ENCODE results near the gene VPS13D.

The VPS13D gene

DNA sequence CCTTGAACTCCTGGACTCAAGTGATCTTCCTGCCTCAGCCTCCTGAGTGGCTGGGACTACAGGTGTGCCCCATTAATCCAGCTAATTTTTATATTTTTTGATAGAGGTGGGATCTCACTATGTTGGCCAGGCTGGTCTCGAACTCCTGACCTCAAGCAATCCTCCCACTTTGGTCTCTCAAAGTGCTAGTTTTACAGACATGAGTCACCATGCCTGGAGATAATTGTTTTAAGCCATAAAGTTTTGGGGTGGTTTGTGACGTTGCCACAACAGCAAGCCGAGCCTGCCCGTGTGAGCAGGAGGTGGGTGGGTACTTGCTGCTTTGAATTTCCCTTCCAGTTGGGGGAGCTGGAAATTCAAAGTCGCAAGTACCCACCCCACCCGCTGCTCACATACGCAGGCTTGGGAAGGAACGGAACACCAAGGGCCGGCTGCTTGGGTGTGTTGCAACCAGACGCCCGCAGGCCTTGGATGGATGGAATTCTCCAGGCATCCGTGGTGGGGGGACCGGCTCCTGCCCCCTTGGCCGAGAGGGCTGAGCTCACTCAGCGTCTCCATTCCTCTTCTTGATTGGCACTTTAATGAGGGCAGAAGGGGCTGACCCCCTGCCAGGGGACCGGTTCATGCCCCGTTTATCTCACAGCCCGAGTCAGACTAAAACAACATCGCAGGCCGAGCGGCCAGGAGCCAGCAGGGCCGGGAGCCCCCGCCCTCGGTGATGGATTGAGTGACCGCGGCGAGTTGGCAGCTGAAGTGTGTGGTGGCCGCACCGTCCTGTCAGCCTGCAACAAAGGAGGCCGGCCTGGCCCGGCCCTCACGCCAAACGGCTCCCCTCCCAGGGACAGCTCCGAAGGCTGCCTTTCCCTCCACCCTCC is 310.1 kb downstream of the VPS13D start:
- DNase-seq (ENCODE audit: low spot score), result peak; percentile 80

DNA sequence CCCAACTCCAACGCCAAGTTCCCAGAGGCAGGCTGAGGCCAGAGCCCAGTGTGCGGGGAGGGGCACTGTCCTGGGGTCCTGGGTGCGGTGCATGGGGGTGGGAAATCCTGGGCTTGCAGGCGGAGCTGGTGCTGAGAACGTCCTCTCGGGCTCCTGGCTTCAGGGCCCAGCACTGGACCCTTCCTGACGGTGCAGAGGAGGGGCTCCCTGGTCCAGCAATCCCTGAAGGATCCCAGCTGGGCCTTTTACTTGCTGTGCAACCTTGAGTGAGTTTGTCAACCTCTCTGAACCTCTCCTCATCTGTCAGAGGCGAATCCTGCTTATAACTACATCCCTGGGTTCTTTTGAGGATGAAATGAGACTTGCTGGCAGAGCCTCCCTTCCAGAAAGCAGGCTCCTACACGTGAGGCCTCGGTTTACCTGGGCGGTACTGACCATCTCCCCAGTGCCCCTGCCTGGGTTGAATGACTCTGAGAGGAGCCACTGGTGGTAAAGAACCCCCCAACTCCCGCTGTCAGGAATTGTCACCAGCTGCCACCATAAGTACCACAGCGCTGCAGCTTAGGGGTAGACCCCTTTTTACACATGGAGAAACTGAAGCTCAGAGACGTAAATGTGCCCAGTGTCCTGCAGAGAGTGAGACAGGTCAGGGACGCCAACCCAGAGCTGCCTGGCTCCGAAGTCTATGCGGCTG is 310.9 kb downstream of the VPS13D start:
- DNase-seq (ENCODE audit: low spot score), result no peak

DNA sequence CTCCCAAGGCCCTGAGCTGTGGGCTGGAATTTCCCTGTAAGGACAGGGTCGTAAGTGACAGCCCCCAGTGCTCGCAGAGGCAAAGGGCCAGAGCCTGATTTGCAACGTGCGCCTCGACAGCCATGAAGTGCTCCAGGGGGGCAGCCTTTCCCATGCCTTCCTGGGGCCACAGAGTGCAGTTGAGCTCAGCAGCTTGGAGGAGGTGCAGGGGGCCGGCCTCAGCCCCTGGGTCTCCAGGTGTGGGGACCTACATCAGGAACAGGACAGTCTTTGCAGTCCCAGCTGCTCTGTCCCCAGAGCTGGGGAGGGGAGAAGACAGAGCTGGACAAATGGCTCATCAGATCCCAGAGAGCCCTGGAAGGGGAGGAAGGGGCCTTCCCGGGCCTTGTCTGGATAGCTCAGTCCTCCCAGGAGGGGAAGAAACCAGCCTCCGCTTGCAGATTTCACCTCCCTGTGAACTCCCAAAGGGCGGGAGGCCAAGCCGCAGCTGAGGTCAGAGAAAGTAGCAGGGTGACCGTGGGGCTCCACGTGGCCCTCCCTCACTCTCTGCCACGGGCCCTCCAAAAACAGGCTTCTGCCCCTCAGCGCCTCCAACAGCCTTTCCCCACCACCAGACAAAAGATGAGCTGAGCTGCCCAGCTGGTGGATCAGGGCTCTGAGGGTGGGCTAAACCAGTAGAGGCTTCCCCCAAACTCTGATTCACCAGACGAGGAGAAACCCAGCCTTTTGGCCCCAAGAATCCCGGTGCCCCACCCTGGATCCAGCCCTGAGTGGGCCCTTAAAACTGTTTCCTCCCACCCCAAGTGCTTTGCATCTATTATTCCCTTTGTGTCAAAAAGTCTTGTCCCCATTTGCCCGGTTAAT is 311.7 kb downstream of the VPS13D start:
- no peak for DNase-seq (ENCODE audit: low spot score)

- no peak for DNase-seq (ENCODE audit: low spot score)
These were observed 312.3 kb downstream of the VPS13D start for GRCh38 chr1:12542138-12542465.

GRCh38 chr1:12542616-12543592 is 313.1 kb downstream of the VPS13D start:
- DNase-seq (ENCODE audit: low spot score), result no peak

DNA sequence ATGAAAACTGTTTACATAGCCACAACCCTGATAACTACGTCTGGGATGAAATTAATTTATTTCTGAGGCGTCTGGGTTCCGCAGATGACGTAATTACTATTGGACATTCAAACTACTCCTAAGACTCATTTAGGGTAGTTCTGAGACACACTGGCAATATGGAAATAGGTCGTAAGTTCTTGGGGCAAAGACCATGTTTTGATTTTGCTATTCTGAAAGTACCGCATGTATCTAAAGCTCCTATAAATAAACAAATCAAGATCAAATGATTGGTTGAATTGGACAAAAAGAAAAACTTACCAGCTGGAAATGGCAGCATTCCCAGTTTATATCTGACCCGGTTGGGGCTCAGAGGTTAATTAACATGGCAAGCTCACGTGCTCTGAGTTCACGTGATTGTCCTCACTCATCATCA is 313.9 kb downstream of the VPS13D start:
- DNase-seq (ENCODE audit: low spot score), result no peak

GRCh38 chr1:12544357-12544756 is 314.5 kb downstream of the VPS13D start:
- no peak for DNase-seq (ENCODE audit: low spot score)

DNA sequence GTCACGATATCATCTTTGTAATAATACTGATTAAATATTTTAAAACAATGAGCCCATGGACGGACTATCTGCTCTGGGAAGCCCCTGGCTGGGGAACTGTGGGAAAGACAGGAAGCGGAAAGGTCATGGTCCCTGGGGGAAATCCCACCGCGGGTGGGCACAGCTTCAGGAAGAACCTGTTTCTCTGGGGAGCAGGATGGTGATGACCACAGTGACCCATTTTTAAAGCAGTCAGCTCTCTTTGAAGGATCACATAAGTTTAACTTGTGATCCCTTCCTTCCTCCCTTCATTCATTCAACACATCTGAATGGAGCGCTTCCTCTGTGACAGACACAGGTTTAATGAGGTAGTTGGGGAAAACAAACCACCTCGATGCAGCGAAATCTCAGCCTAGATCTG is 315.2 kb downstream of the VPS13D start:
- DNase-seq (ENCODE audit: low spot score), result no peak

- DNase-seq (ENCODE audit: low spot score), result peak; percentile 51
These were observed 317.1 kb downstream of the VPS13D start for GRCh38 chr1:12546771-12547585.

GRCh38 chr1:12547586-12548225 is 317.9 kb downstream of the VPS13D start:
- DNase-seq (ENCODE audit: low spot score), result no peak

GRCh38 chr1:12548279-12548972 is 318.6 kb downstream of the VPS13D start:
- no peak for DNase-seq (ENCODE audit: low spot score)

- peak; percentile 79 for DNase-seq (ENCODE audit: low spot score)
These were observed 319.2 kb downstream of the VPS13D start for GRCh38 chr1:12548973-12549459.

GRCh38 chr1:12549460-12550349 is 319.9 kb downstream of the VPS13D start:
- DNase-seq (ENCODE audit: low spot score), result peak; percentile 87

GRCh38 chr1:12551584-12551983 is 321.8 kb downstream of the VPS13D start:
- no peak for DNase-seq (ENCODE audit: low spot score)

GRCh38 chr1:12552111-12552888 is 322.5 kb downstream of the VPS13D start:
- no peak for DNase-seq (ENCODE audit: low spot score)

- no peak for DNase-seq (ENCODE audit: low spot score)
These were observed 323.4 kb downstream of the VPS13D start for GRCh38 chr1:12552951-12553921.

Data from GM03348 (cell line).